ENCODE measurements around the gene TESPA1. TPM values are rescaled to one million over a fixed set of nuclear protein-coding genes. Genes with fewer than 3 reads are reported as not detected.

Gene TESPA1
- total and polyA plus RNA-seq, 9 of the 15 experiments (the other 6 are each of a cell fraction or from before 2014, with no cell fraction given) = 0.72 to 7.1 (median 2.4) TPM

DNA sequence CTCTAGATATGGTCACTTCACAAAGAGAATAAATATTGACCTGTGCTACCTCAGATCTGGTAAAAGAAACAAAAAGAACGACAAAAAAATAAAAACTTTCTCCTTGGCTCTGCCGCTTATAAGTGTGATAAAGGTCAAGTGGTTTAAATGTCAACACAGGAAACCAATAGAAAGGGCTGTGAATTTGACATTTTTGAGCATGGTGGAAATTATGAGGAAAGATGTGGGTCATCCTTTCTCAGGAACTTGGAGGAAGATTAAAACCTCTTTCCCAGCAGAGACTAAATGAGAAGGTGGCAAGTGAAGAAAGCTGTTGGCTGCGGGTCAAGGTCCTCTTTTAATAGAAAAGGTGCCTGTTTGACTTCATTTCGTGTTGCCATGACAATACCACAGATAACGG is 28.2 kb downstream of the TESPA1 start:
- in situ Hi-C loops (cut with MboI) (no loop called here), intact Hi-C loops (cut with micrococcal nuclease) (loop anchor here (5.0 to 10.0 kb wide), 2 partner anchors 254 to 352 kb away; no protein-coding TSS in a partner anchor)
- ChIA-PET CTCF (ENCODE audit: low intra/inter-chr PET ratio) (interaction anchor here (2.6 to 3.9 kb wide), 3 partner anchors 102 to 206 kb away, joined by 22 to 45 read pairs (median 27); partner anchors contain the start of gene MUCL1), POLR2A (no interaction called here)
- H3K79me2 ChIP-seq (ENCODE audit: control insufficient read depth, insufficient read depth, low read length) = no peaks in the 10 kb centered on the region
- no peak overlapping the region for H3K27ac ChIP-seq (ENCODE audit: extremely low read depth, low read depth, low read length)
- H3K4me1 ChIP-seq (replicated peaks in 1 of 2; ENCODE audit: control insufficient read depth in 2 of 2, insufficient read depth in 2 of 2, low read length in 2 of 2) = 0 out of 5 replicates have a peak, but pooled peaks cover 0 to 2% of the 10 kb centered on the region in 2 experiments
- no peaks in the 10 kb centered on the region for H3K27me3 ChIP-seq (ENCODE audit: control insufficient read depth in 2 of 2, insufficient read depth in 2 of 2, low read length in 2 of 2)
- ATAC-seq (no peak), DNase-seq (ENCODE audit: extremely low read depth in 1 of 4, low spot score in 3 of 4) (no peak), FAIRE-seq (no peak)
- WGBS (ENCODE audit: insufficient coverage, low coverage, missing lambda C conversion rate) = 13% methylated on average over 5 of the region's 5 CpGs
- H2AFZ ChIP-seq (ENCODE audit: low read depth, low read length) = no peak overlapping the region
- TF ChIP-seq RFX1 (IDR thresholded peaks at IDR 0.05) (peak; percentile 49), MEIS2 (IDR thresholded peaks at IDR 0.05; ENCODE audit: partially characterized antibody) (no peak), ZNF12 (CRISPR knock-in tag; IDR thresholded peaks at IDR 0.05) (no peak), ZNF174 (CRISPR knock-in tag; IDR thresholded peaks at IDR 0.05) (no peak)
- TF ChIP-seq, protein P1, sequence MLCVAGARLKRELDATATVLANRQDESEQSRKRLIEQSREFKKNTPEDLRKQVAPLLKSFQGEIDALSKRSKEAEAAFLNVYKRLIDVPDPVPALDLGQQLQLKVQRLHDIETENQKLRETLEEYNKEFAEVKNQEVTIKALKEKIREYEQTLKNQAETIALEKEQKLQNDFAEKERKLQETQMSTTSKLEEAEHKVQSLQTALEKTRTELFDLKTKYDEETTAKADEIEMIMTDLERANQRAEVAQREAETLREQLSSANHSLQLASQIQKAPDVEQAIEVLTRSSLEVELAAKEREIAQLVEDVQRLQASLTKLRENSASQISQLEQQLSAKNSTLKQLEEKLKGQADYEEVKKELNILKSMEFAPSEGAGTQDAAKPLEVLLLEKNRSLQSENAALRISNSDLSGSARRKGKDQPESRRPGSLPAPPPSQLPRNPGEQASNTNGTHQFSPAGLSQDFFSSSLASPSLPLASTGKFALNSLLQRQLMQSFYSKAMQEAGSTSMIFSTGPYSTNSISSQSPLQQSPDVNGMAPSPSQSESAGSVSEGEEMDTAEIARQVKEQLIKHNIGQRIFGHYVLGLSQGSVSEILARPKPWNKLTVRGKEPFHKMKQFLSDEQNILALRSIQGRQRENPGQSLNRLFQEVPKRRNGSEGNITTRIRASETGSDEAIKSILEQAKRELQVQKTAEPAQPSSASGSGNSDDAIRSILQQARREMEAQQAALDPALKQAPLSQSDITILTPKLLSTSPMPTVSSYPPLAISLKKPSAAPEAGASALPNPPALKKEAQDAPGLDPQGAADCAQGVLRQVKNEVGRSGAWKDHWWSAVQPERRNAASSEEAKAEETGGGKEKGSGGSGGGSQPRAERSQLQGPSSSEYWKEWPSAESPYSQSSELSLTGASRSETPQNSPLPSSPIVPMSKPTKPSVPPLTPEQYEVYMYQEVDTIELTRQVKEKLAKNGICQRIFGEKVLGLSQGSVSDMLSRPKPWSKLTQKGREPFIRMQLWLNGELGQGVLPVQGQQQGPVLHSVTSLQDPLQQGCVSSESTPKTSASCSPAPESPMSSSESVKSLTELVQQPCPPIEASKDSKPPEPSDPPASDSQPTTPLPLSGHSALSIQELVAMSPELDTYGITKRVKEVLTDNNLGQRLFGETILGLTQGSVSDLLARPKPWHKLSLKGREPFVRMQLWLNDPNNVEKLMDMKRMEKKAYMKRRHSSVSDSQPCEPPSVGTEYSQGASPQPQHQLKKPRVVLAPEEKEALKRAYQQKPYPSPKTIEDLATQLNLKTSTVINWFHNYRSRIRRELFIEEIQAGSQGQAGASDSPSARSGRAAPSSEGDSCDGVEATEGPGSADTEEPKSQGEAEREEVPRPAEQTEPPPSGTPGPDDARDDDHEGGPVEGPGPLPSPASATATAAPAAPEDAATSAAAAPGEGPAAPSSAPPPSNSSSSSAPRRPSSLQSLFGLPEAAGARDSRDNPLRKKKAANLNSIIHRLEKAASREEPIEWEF (CRISPR knock-in tag; IDR thresholded peaks at IDR 0.05) = no peak
- H3K9ac ChIP-seq (ENCODE audit: insufficient read depth in 1 of 2, low read depth in 2 of 2, low read length in 2 of 2) = no peak overlapping the region
- no TSS peak for BruUV-seq (replicated peaks)
- H3K9me3 ChIP-seq (replicated peaks; ENCODE audit: control insufficient read depth, insufficient read depth, low read depth, low read length) = no peaks in the 10 kb centered on the region
- no peaks in the 10 kb centered on the region for H3K36me3 ChIP-seq (ENCODE audit: control insufficient read depth, insufficient read depth, low read length)
- no peaks in the 10 kb centered on the region for H3K9me1 ChIP-seq (ENCODE audit: control insufficient read depth, insufficient read depth, low read length)
- no peak overlapping the region for H3K4me3 ChIP-seq
- H3K4me2 ChIP-seq (ENCODE audit: insufficient read depth, low read length) = no peak overlapping the region
- no peaks in the 10 kb centered on the region for H4K20me1 ChIP-seq (replicated peaks; ENCODE audit: control insufficient read depth, insufficient read depth, low read length)
